Parathyroid adenoma (tissue), 2 donors: ENCODE results near the gene DAZ2.
"Not testable (repeated sequence)": the region's sequence is repeated elsewhere in the genome, so short reads cannot be mapped to it uniquely, and the experiment has no call there.

ENCODE experiments used
- H2AFZ ChIP-seq: fragments of 300-600 bp; sonication (generic); one replicate; pipeline ENCODE4 v1.7.0; 2017; ENCODE audit warnings: antibody characterized with exemption, mild to moderate bottlenecking
- H3K27ac ChIP-seq: fragments of 300-600 bp; sonication (generic); one replicate; pipeline ENCODE4 v1.7.0; 2017
- H3K27me3 ChIP-seq: fragments of 300-600 bp; sonication (generic); one replicate; pipeline ENCODE4 v1.7.0; 2017; ENCODE audit warnings: low read length; ENCODE audit not compliant: control insufficient read depth, insufficient read depth
- H3K36me3 ChIP-seq: fragments of 300-600 bp; sonication (generic); one replicate; pipeline ENCODE4 v1.7.0; 2017; ENCODE audit warnings: low read length; ENCODE audit not compliant: control insufficient read depth, insufficient read depth
- H3K4me1 ChIP-seq: fragments of 300-600 bp; sonication (generic); one replicate; pipeline ENCODE4 v1.7.0; 2017; ENCODE audit warnings: control low read depth
- H3K4me2 ChIP-seq: fragments of 300-600 bp; sonication (generic); one replicate; pipeline ENCODE4 v1.7.0; 2017; ENCODE audit warnings: low read length
- H3K4me3 ChIP-seq: fragments of 300-600 bp; sonication (generic); one replicate; pipeline ENCODE4 v1.7.0; 2017; ENCODE audit warnings: low read depth, low read length
- H3K79me2 ChIP-seq: fragments of 300-600 bp; sonication (generic); one replicate; pipeline ENCODE4 v1.7.0; 2017; ENCODE audit warnings: control low read depth
- H3K9ac ChIP-seq: fragments of 300-600 bp; sonication (generic); one replicate; pipeline ENCODE4 v1.7.0; 2017; ENCODE audit warnings: mild to moderate bottlenecking
- H3K9me3 ChIP-seq: fragments of 300-600 bp; sonication (generic); one replicate; pipeline ENCODE4 v1.7.0; 2017; ENCODE audit warnings: low read length; ENCODE audit not compliant: control insufficient read depth
- donor health status: primary hyperparathyroidism.

The DAZ2 gene, protein sequence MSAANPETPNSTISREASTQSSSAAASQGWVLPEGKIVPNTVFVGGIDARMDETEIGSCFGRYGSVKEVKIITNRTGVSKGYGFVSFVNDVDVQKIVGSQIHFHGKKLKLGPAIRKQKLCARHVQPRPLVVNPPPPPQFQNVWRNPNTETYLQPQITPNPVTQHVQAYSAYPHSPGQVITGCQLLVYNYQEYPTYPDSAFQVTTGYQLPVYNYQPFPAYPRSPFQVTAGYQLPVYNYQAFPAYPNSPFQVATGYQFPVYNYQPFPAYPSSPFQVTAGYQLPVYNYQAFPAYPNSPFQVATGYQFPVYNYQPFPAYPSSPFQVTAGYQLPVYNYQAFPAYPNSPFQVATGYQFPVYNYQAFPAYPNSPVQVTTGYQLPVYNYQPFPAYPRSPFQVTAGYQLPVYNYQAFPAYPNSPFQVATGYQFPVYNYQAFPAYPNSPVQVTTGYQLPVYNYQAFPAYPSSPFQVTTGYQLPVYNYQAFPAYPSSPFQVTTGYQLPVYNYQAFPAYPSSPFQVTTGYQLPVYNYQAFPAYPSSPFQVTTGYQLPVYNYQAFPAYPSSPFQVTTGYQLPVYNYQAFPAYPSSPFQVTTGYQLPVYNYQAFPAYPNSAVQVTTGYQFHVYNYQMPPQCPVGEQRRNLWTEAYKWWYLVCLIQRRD

DNA sequence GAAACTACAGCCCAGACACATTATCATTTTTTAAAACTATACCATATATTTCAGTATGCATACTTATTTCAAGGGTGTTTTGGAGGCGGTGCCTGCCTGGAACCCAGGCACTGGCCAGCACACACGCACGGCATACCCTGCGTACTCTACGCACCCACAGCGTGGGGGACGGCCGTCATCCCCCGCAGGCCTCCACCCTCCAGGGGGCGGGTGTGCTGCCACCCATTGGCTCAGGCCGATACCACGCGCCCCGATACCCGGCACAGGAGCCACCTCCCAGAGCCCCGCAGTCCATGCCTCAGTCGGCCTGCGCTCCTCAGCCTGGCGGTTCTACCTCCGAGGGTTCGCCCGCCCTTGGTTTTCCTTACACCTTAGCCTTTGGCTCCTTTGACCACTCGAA, at the start of gene DAZ2:
TSS of gene DAZ2 (plus strand) at position 301 of the 400 bp plus-strand sequence. CDS start 208 bp downstream, outside the sequence.
- not testable (repeated sequence) for H3K36me3 ChIP-seq, H3K4me1 ChIP-seq, H3K9me3 ChIP-seq, H3K27me3 ChIP-seq, H2AFZ ChIP-seq, H3K27ac ChIP-seq, H3K79me2 ChIP-seq, H3K4me3 ChIP-seq, H3K9ac ChIP-seq, H3K4me2 ChIP-seq

DNA sequence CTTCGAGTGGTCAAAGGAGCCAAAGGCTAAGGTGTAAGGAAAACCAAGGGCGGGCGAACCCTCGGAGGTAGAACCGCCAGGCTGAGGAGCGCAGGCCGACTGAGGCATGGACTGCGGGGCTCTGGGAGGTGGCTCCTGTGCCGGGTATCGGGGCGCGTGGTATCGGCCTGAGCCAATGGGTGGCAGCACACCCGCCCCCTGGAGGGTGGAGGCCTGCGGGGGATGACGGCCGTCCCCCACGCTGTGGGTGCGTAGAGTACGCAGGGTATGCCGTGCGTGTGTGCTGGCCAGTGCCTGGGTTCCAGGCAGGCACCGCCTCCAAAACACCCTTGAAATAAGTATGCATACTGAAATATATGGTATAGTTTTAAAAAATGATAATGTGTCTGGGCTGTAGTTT, 20.4 kb upstream of the DAZ2 start, which contains the start of gene DAZ1:
TSS of gene DAZ1 (minus strand) at position 101 of the 400 bp plus-strand sequence. CDS start 208 bp downstream, outside the sequence.
- H2AFZ ChIP-seq, H3K79me2 ChIP-seq, H3K27me3 ChIP-seq, H3K4me1 ChIP-seq, H3K4me3 ChIP-seq, H3K9me3 ChIP-seq, H3K27ac ChIP-seq, H3K36me3 ChIP-seq, H3K9ac ChIP-seq, H3K4me2 ChIP-seq: not testable (repeated sequence)

DNA sequence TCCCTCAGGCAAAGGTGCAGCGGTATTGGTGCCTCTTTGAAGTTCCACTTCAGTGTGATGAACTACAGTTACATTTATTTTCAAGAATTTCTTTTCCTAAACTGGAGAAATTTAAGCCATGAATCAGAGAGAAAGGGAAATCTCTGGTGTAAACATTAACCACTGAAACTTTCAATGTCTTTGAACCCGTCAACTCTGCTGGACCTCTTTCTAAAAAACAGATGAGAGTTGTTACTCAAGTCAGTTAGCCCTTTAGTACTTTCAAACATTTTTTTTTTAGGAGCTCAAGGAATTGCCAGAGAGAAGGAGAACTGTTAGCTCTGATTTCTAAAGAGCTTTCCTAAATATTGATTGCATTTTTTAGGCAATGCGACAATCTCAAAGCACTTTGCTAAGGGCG, 11.9 kb upstream of the DAZ2 start:
- not testable (repeated sequence) for H3K27ac ChIP-seq, H3K9me3 ChIP-seq, H3K36me3 ChIP-seq, H3K9ac ChIP-seq, H2AFZ ChIP-seq, H3K4me3 ChIP-seq, H3K79me2 ChIP-seq, H3K4me2 ChIP-seq, H3K27me3 ChIP-seq, H3K4me1 ChIP-seq

DNA sequence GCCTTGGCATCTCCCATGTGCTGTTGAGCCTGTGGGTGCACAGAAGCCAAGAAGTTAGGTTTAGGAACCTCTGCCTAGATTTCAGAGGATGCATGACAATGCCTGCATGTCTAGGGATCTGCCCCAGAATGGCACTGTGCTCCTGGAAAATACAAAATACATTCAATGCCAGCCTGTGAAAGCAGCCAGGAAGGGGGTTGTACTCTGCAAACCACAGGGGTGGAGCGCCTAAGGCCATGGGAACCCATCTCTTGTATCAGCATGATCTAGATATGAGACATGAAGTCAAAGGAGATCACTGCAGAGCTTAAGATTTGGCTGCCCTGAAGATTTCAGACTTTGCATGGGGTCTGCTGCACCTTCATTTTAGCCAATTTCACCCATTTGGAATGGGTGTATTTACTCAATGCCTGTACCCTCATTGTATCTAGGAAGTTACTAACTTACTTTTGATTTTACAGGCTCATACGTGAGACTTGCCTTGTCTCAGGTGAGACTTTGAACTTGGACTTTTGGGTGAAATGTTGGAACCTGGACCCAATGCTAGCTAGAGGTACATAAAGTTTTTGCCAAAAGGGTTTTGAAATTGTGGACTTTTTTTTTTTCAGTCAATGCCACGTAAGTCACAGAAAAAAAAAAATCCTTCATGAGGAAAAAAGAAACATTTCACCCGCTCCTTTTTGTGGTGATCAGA, 9.4 kb upstream of the DAZ2 start:
- H3K79me2 ChIP-seq, H3K9me3 ChIP-seq, H3K4me3 ChIP-seq, H3K9ac ChIP-seq, H3K4me2 ChIP-seq, H3K27me3 ChIP-seq, H3K27ac ChIP-seq, H2AFZ ChIP-seq, H3K4me1 ChIP-seq, H3K36me3 ChIP-seq: not testable (repeated sequence)

DNA sequence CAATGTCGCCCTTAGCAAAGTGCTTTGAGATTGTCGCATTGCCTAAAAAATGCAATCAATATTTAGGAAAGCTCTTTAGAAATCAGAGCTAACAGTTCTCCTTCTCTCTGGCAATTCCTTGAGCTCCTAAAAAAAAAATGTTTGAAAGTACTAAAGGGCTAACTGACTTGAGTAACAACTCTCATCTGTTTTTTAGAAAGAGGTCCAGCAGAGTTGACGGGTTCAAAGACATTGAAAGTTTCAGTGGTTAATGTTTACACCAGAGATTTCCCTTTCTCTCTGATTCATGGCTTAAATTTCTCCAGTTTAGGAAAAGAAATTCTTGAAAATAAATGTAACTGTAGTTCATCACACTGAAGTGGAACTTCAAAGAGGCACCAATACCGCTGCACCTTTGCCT, 8.7 kb upstream of the DAZ2 start:
- H3K9me3 ChIP-seq, H3K79me2 ChIP-seq, H3K27me3 ChIP-seq, H3K27ac ChIP-seq, H3K36me3 ChIP-seq, H3K4me1 ChIP-seq, H3K4me3 ChIP-seq, H2AFZ ChIP-seq, H3K4me2 ChIP-seq, H3K9ac ChIP-seq: not testable (repeated sequence)
